NCI-H446 treated with DMSO at 0.1 percent for 48 hours (cell line): ENCODE data around the gene KERA.

Experiments
- DNase-seq: peaks from one replicate; lab custom pipeline; 2025; lab: John Stamatoyannopoulos, UW

The KERA gene

DNA sequence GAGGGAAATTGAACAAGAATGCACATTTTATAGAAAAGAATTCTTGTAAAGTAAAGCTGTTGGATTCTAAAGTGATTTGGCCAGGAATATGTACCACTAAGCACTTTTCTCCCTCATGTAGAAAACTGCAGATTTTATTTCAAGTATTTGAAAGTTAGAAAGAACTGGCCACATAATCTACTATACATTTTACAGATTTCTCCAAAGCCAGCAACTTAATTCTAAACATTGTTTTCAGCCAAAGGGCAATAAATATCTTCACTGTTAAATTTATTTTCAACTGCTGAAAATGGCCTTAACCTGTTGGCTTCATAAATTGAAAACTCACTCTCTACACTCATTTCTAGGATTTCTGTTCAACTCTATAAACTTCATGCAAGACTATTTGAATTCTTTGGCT is 15.6 kb upstream of the KERA start:
- DNase-seq, result no peak

DNA sequence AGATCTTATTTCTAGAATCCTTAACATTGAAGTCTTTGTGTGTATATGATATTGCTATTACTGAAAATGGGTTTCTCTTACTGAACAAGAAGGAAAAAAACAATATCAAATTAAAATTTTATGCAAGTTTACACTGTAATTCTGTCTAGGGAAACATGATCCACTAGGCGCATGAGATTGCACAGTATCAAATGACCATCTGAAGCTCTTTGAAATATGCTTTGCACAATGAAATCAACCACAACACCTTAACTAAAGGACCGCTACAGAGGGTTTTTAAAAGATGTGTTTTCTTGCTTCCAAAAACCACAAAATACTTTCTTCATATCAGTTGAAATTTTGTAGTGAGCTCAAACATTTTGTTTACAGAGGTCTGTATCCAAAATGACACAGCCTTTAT is 15.1 kb upstream of the KERA start:
- no peak for DNase-seq

DNA sequence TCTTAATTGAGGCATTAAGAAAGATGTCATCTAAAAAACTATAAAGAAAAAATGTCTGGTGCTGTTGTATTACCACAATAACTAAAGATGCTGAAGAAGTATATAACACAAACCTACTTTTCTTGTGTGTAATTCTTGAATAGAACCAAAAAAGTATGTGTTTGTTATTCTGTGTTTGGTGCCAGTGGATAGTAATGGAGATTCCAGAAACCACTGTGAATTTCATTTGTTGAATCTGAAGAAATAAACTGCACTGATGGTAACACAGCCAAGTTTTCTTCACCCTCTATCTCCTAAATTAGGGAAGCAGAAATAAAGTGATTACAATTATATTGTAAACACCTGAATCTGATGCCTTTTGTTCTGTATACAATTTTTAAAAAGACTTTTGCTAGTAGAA is 13.1 kb upstream of the KERA start:
- no peak for DNase-seq

DNA sequence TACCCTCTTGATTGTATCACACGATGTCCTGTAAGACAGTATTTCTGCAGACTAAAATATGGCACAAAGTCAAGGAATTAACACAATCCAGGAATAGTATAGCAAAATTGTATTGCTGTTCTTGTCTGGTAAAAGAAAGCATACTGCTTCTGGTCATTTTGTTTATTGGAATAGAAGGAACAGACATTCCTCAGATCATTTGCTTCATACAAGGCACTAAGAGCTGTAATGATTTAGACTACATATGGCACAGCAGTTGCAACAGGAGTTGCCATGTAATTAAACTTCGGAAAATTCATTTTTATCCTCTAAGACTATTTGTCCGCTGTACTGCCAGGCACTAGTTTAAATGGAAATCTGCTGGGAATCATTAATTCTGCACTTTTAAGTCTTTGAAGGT is 7.6 kb upstream of the KERA start:
- no peak for DNase-seq

DNA sequence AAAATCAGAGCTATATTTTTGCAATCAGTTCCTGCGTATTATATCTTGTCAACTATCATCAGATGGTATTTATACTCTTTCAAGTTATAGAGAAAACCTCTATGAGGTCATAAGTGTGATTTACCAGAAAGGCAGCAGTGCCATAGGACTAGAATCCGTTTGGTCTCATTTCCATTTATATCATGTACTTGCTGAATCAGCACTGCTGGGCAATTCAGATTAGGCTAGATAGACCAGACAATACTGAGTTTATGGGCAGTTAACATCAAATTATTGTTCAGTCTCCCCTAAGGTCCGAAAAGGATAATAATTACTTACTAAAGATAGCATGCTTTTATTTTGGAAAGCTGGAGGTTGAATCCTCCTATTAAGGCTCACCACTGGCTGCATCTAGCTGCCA is 6.8 kb upstream of the KERA start:
- DNase-seq, result no peak

DNA sequence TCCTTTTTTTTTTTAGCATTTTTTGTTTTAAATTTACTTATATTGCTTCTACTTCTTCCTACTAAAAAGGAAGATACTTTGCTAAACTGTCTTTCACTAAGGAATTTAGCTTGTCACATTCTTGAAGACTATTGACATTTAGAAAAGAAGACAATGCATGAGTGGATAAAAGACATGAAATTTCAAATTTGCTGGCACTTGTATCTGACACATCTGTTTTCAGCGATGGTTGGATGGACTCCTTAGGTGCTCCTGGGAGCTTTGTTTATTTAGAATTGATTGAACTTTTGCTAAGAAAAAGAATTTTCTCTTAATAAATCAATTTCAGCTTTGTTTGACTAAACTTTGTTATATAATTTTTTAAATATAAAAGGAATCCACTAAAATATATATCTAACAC is 3.3 kb upstream of the KERA start:
- no peak for DNase-seq

DNA sequence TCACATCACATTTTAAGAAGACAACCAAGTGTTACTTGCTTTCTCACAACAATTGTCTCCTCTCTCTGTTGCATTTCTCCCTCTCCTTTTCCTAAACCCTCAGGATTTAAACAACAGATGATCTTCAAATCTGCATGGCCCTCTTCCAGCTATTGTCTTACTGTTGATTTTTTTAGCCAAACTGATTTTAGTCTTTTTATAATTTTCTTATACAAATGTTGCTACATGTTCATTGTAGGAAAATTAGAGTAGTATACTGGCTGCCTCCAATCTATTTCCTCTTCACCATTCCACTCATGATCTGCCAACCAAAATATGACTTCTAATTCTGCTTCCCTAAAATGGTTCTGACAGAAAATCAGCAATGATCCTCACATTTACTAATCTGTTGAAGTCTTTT is 1.4 kb upstream of the KERA start:
- DNase-seq, result no peak

DNA sequence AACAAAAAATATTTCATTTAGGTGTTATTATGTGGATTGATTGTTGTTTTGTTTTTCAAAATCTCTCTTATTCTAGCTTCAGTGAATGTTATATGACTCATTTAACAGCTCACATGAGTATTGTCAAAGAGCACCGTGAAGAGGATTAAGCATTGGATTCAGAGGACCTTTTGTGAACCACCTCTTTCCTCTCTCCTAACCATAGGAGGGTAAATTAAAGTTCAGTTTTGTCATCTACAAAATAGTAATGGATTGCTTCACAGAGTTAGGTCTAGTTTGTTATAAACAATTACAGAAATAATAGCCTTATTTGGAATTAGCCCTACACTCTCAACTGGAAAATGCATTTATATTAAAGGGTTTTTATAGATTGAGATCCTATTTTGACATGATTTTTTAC is 962 bp upstream of the KERA start:
- no peak for DNase-seq

DNA sequence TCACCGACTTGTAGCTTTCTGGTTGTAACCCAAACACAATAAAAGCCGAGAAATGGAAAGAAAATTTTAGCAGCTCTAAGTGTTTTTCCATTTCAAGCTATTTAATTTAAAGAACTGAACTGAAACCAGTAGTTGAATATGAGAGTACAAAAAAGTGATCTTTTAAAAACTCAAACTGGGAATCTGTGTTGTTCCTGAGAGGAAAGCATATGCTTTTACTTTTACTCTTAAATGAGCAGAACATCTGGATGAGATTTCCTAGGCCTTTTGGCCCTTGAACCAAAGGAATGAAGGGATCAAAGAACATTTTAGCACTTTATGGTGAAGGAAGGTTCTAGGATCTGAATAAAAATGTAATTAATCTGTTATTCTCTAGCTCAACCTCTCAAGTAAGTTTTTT is 1.3 kb downstream of the KERA start:
- no peak for DNase-seq

DNA sequence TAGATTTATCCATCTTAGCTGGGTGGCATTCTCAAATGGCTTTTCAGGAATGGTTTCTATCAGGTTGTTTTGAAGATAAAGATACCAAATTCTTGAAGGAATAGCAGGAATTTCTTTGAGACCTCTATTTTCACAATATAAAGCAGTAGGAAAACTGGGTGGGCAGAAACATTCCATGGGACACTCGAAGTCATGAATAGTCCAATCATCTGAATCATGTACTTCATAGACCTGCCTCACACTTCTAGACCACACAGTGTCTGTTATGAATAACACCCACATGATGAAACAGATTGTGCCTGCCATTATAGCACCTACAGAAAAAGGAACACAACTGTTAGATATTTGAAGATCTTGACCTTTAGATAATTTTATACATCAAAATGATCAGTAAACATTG is 1.8 kb downstream of the KERA start:
- DNase-seq, result no peak

DNA sequence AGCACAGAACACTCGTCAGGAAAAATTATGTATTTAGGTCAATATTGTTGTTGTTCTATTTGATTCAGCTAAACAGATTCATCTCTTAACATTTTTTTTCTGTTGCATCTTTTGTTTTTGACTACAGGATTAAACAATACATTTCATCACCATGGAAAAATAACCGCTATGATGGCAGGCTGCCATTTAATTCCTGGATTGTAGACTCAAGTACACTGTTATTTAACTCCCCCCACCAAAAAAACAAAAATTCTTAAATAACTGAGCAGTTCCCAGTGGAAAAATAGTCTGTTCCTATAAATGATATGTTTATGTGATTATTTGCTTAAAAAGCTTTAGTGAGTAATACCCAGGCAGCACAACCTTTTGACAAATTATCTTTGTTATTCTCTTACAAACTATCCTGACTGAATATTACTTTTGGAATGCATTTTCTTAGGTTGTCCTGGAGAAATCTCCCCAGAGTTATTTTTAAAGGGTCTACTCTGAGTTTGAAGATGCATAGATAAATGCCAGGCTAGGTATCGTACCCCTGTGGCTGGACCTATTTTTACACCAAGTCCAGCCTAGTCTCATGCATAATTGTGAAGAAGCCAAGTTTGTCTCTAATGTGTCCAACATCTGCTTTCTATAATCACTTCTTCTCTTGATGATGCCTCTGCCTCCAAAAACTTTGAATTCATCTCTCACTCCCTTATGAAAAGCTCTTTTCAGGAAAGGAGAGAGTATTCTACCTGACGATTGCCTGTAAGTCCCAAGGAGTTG is 3.7 kb downstream of the KERA start:
- DNase-seq, result no peak

DNA sequence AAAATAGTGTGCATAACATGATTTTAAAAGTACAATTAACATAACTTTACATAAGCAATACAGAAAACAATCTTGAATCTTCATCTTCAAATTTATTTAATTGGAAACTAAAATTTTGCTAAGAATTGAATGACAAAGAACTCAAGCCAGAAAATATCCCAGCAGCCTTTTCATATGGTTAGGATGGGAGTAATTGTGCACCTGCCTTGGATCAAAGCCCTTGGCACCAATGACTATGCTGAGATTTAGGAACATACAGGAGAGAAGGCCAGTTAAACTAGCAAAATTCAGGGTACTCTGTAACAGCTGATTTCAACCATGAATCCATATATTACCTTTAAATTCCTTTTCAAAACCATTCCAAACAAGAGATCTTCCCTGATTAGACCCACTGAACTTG is 5.8 kb downstream of the KERA start:
- no peak for DNase-seq

DNA sequence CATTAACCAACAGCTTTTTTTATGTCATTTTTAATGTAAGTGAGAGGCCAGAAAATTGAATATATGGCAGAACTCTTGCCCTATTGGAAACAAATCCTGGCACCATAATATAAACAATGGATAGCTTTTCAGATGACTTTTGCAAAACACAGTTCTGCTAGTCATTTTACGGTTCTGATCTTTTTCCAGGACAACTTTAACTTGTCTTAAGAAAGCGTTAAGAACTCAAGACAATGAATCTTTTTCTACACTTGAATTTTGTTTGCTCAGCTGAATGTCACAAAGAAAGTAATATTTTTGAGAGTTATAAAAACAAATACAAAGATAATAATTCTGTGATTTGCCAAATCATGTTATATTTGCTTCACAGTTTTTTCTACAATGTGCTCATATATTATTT is 13.2 kb downstream of the KERA start:
- DNase-seq, result no peak

DNA sequence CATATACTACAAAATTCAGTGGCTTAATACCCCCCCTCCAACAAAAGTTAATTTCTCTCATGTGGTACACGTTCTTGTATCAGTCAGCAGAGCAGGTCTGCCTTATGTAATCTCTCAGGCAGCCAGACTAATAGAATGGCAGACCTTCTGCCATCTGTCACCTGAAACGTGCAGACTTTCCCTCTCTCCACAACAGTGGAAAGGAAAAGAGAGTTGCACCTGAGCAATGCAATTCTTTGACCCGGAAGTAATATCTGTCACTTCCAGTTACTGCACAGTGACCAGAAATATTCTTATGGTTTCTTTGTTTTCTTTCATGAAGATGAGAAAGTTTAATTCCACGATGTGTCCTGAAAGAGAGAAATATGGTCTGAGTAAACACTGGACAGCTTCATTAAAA is 14.4 kb downstream of the KERA start:
- DNase-seq, result no peak

DNA sequence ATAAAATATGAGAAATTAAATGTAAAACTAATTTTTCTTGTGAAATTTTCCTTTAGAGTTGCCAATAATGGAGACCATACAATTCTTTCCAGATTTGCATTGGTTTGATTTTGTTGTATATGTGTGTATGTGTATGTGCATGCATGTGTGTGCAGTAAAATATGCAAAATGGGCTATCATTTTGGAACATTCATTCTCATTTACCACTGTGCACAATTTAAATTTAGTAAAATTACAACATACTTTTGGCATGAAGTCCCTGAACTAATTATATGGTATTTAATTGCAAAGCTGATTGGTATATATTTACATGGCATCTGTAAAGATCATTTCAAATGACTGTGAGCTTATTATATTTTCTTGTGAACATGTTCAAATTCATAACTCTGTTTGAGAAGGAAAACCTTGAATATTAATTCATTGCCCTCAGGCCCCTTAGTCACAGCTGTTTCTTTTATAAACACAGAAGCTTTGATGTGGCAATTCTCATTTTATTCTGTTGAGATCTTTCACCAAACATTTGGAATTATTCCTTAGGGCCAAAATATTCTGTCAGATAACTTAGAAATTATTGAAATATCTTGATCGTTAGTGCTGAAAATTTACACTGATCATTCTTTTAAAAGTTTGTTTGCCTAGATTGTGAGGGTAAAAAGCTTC is 17.6 kb downstream of the KERA start:
- DNase-seq, result no peak

DNA sequence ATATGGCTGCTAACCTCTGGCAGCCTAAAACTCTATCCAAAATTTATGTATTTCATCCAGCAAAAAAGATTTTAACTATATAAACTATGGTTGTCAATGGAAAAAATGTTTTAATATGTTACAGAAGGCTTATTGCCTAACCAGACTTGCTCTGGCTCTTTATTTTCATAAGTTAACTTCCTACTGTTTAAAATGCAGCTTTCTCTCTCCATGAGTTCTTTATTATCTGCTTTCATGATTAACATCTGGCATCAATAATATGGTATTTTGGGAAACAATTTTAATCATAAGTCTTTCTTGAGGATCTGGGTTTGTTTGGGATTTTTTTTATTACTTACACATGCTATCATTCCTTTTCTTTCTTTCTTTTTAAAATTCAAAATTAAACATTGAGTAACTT is 20.5 kb downstream of the KERA start:
- DNase-seq, result no peak

DNA sequence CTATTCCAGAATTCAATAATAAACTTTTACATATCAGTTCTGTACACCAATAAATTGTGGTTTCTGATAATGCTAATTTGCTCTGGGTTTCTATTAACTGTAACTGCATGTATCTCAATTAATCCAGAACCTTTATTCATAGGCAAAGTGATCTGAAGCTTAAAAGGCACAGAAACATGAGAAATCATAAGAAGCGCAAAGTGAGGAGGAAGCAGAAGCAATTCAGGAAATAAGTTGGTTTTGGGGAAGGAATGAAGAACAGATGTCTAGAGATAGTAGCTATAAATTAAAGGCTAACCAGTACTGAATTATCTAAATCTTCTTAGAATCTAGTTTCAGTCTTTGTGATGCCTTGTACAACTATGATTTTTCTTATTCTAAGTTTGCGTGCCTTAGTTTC is 24.6 kb downstream of the KERA start:
- no peak for DNase-seq

DNA sequence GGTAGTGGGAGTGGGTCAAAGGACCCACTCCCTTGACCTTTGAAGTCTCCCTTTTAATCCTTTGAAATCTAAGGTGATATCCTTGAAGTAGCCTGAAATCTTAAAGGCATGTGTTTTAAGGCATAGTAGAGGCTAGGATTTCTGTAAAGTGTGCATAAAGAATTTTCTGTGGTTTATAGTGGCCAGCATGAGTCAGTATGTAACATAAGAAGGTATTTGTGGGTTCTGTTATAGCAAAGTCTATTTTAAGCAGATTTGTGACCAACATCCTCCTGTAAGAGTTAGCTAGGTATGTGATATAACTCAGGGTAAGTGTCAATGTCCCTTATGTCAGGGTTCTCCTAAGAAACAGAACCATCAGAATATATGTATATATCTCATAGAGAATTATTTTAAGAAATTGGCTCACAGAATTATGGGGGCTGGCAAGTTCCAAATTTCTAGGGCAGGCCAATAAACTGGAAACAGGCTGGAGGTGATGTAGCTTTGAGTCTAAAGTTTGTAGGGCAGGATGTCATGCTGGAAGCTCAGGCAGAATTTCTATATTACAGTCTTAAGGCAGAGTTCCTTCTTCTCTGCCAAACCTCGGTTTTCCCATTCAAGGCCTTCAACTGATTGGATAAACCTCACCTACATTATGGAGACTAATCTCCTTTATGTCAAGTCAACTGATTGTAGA is 34.4 kb downstream of the KERA start:
- no peak for DNase-seq

DNA sequence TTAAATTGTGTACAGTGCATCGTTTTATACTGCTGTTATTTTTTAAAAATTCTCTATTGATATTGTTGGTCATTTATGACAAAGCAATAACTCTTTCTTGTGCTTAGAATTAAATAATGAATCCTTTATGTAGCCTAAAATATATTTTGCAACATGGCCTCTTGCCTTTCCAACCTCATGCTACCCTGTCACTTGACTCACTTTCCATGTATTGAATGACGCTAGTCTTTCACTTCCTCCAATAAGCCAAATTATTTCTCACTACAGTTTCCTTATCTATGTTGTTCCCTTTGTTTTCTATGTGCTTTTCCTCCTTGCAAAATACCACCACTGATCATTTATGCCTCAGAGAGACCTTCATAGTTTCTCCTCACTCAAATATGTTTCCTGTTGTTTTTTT is 36.7 kb downstream of the KERA start:
- DNase-seq, result no peak

DNA sequence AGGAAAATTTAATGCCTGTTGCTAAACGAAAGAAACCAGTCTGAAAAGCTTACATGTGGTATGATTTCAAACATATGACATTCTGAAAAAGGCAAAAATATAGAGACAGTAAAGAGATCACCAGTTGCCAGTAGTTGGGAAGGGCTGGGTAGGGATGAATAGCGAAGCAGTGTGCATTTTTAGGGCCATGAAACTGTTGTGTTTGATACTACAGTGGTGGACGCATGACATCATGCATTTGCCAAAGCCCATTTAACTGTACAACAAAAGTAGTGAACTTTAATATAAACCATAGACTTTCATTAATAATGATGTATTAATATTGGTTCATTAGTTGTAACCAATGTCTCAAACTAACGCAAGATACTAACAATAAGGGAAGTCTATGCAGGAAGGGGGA is 38.4 kb downstream of the KERA start:
- no peak for DNase-seq

DNA sequence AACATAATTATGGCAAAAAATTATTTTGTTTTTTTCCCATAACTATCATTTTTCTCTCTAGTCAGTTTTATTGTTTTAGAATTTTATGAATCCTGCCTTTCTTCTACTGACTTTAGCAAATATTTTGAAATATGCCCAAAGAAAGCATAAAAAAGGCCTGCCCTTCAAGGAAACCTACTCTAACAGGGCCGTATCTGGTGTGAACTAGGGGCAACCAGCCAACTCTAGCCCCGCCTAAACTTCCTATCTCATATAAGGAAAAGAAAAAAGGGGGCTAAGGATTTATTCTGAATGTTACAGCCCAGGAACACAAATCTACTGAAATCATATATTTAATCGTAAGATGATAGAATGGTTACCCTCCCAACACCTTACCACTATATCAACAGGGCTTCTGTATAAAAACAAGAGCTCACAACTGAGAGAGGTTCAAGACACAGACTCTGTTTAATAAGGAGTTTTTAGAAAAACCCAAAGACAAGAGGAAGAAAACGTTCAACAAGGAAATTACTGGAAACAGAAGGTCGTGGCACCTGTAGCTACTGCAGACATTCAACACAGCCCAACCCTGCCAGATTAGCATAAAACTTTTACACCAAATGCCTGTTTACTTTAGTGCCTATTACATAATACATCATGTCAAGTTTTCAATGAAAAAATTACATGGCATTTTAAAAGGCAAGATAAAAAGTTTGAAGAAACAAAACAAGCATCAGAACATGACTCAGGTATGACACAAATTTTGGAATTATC is 40.1 kb downstream of the KERA start:
- no peak for DNase-seq

DNA sequence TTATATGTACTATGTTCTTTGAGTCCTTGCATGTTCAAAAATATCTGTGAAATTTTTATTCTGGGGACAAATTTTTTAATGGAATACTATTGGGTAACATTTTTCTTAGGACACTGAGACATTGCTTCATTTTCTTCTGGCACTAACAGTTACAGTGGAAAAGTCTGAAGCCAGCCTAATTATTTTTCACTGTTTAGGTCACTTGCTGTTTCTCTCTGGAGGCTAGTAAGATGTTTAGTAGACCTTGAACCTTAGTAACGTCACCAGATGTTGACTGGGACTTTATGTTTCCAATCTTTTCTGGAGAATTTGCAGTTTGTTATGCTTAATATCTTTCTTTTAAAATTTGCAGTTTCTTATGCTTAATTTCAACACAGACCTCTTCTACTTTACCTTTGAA is 40.8 kb downstream of the KERA start:
- no peak for DNase-seq
